ENCODE data around the gene RNF4. TPM values are rescaled to one million over a fixed set of nuclear protein-coding genes. Genes with fewer than 3 reads are reported as not detected.
A peak's percentile ranks its signal among the peaks of the same experiment; 100 is the strongest.

Gene RNF4
- total RNA-seq, 1 donor from 2014 or later: 52.7 TPM

GRCh38 chr4:2515830-2516550 is 47.1 kb downstream of the RNF4 start:
- Histone ChIP-seq H3K27me3 (ENCODE audit: control insufficient read depth, insufficient read depth, low read length) (no peaks in the 10 kb centered on the region), H3K4me3 (ENCODE audit: low read depth, low read length) (no peak overlapping the region), H3K36me3 (ENCODE audit: control insufficient read depth, insufficient read depth, low read length) (peaks cover 25% of the 10 kb centered on the region)
- DNase-seq (ENCODE audit: low read depth) (no peak), FAIRE-seq (no peak)
- TF ChIP-seq CTCF (IDR thresholded peaks at IDR 0.05; ENCODE audit: insufficient read depth, low read length, severe bottlenecking): no peak

GRCh38 chr4:2516635-2517034 is 47.7 kb downstream of the RNF4 start:
- Histone ChIP-seq H3K4me3 (ENCODE audit: low read depth, low read length) (no peak overlapping the region), H3K27me3 (ENCODE audit: control insufficient read depth, insufficient read depth, low read length) (no peaks in the 10 kb centered on the region), H3K36me3 (ENCODE audit: control insufficient read depth, insufficient read depth, low read length) (peaks cover 23% of the 10 kb centered on the region)
- no peak for TF ChIP-seq CTCF (IDR thresholded peaks at IDR 0.05; ENCODE audit: insufficient read depth, low read length, severe bottlenecking)
- DNase-seq (ENCODE audit: low read depth) (no peak), FAIRE-seq (no peak)

GRCh38 chr4:2526559-2526958 is 57.7 kb downstream of the RNF4 start:
- H3K36me3 ChIP-seq (ENCODE audit: control insufficient read depth, insufficient read depth, low read length): no peaks in the 10 kb centered on the region
- no peak overlapping the region for H3K4me3 ChIP-seq (ENCODE audit: low read depth, low read length)
- DNase-seq (ENCODE audit: low read depth): no peak
- no peak for FAIRE-seq
- no peak for TF ChIP-seq CTCF (IDR thresholded peaks at IDR 0.05; ENCODE audit: insufficient read depth, low read length, severe bottlenecking)
- no peaks in the 10 kb centered on the region for H3K27me3 ChIP-seq (ENCODE audit: control insufficient read depth, insufficient read depth, low read length)

GRCh38 chr4:2534904-2535375 is 66.0 kb downstream of the RNF4 start:
- no peak for FAIRE-seq
- H3K4me3 ChIP-seq (ENCODE audit: low read depth, low read length): peak overlapping the region; percentile 78
- H3K36me3 ChIP-seq (ENCODE audit: control insufficient read depth, insufficient read depth, low read length): no peaks in the 10 kb centered on the region
- H3K27me3 ChIP-seq (ENCODE audit: control insufficient read depth, insufficient read depth, low read length): no peaks in the 10 kb centered on the region
- TF ChIP-seq CTCF (IDR thresholded peaks at IDR 0.05; ENCODE audit: insufficient read depth, low read length, severe bottlenecking): no peak
- no peak for DNase-seq (ENCODE audit: low read depth)

DNA sequence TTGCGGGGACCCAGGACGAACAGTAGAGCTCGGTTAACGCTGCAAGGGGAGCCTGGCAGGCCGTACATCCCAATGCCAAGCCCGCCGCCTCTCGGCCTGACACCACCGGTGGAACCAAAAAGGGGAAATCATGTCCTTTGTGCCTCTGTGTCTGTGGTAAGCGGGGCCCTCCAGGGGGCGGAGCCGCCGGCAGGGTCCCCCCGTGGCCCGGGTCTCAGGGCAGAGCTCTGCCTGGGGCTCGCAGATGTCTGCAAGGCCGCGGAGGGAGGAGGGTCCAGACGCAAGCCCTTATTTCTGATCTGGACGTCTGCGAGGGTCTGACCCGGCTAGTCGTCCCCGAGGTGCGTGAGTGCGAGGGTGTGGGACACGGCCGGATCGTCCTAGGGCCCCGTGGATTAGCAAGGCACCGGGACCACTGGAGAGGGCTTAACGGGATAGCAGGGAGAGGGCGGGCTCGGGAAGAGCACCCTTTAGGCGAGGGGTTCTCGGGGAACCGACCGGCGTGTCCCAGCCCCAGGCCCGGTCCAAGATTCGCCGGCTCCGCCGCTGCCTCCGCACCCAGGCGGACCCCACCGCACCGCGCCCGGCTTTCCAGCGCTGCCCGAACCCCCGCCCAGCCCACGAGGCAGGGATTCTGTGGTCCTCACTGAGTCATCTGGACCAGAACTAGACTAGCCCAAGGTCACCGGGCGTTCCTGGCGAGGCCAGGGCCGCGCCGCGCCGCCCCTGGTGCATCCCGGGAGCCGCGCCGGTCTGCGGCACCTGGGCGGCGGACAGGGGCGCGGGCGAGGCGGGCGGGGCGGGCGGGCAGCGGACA is 66.7 kb downstream of the RNF4 start:
- no peak for DNase-seq (ENCODE audit: low read depth)
- no peaks in the 10 kb centered on the region for H3K27me3 ChIP-seq (ENCODE audit: control insufficient read depth, insufficient read depth, low read length)
- H3K36me3 ChIP-seq (ENCODE audit: control insufficient read depth, insufficient read depth, low read length): no peaks in the 10 kb centered on the region
- H3K4me3 ChIP-seq (ENCODE audit: low read depth, low read length): peak overlapping the region; percentile 78
- TF ChIP-seq CTCF (IDR thresholded peaks at IDR 0.05; ENCODE audit: insufficient read depth, low read length, severe bottlenecking): peak; percentile 22
- FAIRE-seq: no peak

Measured in bronchial epithelial cell (primary cell).